Choroid plexus epithelial cell (primary cell): Measurements from ENCODE around the gene CHRNB4.

ENCODE experiments used
- DNase-seq: peaks from one replicate; pipeline ENCODE4 v3.0.0-alpha.2; 2010; ENCODE audit warnings: low read depth
- H3K4me3 ChIP-seq: 2 replicates; pipeline ENCODE4 v1.5.1; 2011; ENCODE audit warnings: low read depth, mild to moderate bottlenecking, control low read depth, low read length, moderate library complexity
- CTCF ChIP-seq: conservative IDR thresholded peaks from 2 replicates; pipeline ENCODE4 v1.5.1; 2011; ENCODE audit warnings: low read depth, mild to moderate bottlenecking, control low read depth, inconsistent platforms, low read length, moderate library complexity

CHRNB4 gene

GRCh38 chr15:78682693-78683410 is 41.8 kb upstream of the CHRNB4 start:
- DNase-seq: no peak
- no peak overlapping the region for H3K4me3 ChIP-seq
- no peak for TF ChIP-seq CTCF

- no peak overlapping the region for H3K4me3 ChIP-seq
- TF ChIP-seq CTCF: no peak
- no peak for DNase-seq
Measured at GRCh38 chr15:78682004-78682651, 41.1 kb upstream of the CHRNB4 start.

- no peak overlapping the region for H3K4me3 ChIP-seq
- TF ChIP-seq CTCF: no peak
- no peak for DNase-seq
Measured at GRCh38 chr15:78681281-78682003, 40.4 kb upstream of the CHRNB4 start.

GRCh38 chr15:78680431-78681075 is 39.5 kb upstream of the CHRNB4 start:
- H3K4me3 ChIP-seq: no peak overlapping the region
- TF ChIP-seq CTCF: no peak

GRCh38 chr15:78679089-78679511 is 38.1 kb upstream of the CHRNB4 start:
- no peak overlapping the region for H3K4me3 ChIP-seq
- DNase-seq: no peak
- TF ChIP-seq CTCF: no peak

More at GRCh38 chr15:78680431-78681075, 39.5 kb upstream of the CHRNB4 start:
- DNase-seq: no peak

GRCh38 chr15:78676424-78677110 is 35.6 kb upstream of the CHRNB4 start:
- no peak overlapping the region for H3K4me3 ChIP-seq
- DNase-seq: no peak
- TF ChIP-seq CTCF: no peak
